WI38 (cell line): ENCODE results near the gene TTLL13.
A peak's percentile ranks its signal among the peaks of the same experiment; 100 is the strongest.

Source experiments
- H3K4me3 ChIP-seq: 2 replicates; pipeline ENCODE4 v1.5.1; 2011; ENCODE audit warnings: low read depth, mild to moderate bottlenecking, control low read depth, low read length
- CTCF ChIP-seq: IDR thresholded peaks from 2 replicates; pipeline ENCODE4 v1.5.1; 2012; ENCODE audit warnings: low read depth, mild to moderate bottlenecking, control low read depth, low read length

TTLL13 gene, protein sequence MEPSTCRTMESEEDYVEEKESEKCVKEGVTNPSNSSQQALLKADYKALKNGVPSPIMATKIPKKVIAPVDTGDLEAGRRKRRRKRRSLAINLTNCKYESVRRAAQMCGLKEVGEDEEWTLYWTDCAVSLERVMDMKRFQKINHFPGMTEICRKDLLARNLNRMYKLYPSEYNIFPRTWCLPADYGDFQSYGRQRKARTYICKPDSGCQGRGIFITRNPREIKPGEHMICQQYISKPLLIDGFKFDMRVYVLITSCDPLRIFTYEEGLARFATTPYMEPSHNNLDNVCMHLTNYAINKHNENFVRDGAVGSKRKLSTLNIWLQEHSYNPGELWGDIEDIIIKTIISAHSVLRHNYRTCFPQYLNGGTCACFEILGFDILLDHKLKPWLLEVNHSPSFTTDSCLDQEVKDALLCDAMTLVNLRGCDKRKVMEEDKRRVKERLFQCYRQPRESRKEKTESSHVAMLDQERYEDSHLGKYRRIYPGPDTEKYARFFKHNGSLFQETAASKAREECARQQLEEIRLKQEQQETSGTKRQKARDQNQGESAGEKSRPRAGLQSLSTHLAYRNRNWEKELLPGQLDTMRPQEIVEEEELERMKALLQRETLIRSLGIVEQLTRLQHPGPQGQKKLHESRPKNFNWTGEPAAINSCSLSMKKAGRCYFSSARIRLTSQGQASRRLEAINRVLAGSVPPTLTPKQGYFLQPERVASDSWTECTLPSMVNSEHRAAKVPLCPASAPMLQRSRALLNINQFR

DNA sequence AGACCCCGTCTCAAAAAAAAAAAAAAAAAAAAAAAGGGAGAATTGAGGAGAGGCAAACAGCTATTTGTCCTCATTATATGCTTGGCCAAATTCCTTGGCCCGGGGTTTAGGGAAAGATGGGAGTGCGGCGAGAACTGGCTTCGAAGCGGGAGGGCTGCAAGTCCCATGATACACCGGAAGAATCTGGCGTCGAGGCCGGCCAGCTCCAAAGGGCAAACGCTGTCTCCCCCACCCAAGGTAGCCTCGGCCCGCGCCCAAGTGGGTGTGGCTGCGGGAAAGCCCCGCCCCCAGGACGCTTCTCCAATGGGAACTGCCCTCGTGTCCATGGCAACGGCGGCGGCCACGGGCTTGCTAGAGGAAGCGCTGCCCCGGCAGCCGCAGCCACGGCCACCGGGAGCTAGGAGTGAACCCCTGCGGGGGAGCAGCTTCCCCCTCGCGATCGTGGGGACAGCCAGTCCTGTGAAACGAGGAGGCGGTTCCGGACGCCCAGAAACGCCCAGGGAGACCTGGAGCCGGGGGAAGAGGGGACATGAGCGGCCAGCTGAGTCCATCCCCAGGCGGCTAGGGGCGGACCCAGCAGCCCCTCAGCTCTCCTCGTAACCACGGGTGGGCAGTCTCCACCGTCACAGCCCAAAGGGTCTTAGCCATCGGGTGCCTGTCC, at the start of gene TTLL13:
Gene TTLL13 (plus strand): TSS at position 354 of the 661 bp plus-strand sequence. CDS start 1,075 bp downstream, outside the sequence.
- peak within 1 kb of the TSS; percentile 67 for H3K4me3 ChIP-seq
- no peak for TF ChIP-seq CTCF

- TF ChIP-seq CTCF = no peak
- peak overlapping the region; percentile 83 for H3K4me3 ChIP-seq
Observed at GRCh38 chr15:90200534-90201129, 48.7 kb upstream of the TTLL13 start.

DNA sequence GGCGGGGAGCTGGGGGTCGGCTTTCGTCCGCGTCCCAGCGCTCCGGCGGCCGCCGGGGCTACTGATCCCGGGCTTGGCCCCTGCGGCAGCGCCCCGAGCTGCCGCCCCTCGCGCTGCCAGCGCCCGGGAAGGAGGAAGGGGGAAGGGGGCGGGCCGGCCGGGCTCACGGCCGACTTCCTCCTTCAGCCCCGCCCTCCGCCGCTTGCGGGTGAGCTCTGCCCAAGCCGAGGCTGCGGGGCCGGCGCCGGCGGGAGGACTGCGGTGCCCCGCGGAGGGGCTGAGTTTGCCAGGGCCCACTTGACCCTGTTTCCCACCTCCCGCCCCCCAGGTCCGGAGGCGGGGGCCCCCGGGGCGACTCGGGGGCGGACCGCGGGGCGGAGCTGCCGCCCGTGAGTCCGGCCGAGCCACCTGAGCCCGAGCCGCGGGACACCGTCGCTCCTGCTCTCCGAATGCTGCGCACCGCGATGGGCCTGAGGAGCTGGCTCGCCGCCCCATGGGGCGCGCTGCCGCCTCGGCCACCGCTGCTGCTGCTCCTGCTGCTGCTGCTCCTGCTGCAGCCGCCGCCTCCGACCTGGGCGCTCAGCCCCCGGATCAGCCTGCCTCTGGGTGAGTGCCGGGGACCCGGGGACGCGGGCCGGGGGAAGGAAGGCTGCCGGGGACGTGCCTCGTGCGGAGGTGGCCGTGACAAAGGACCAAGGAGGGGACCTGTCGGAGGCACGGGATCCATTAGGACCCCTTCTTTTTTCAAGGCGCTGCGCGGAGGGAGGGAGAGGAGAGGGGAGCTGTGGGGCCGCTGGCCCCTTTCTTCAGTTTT, 48.0 kb upstream of the TTLL13 start, which contains the start of gene SEMA4B:
Gene SEMA4B (plus strand): TSS at position 201 of the 814 bp plus-strand sequence. CDS start 249 bp downstream, at position 450.
- peak within 1 kb of the TSS; percentile 83 for H3K4me3 ChIP-seq
- no peak for TF ChIP-seq CTCF

DNA sequence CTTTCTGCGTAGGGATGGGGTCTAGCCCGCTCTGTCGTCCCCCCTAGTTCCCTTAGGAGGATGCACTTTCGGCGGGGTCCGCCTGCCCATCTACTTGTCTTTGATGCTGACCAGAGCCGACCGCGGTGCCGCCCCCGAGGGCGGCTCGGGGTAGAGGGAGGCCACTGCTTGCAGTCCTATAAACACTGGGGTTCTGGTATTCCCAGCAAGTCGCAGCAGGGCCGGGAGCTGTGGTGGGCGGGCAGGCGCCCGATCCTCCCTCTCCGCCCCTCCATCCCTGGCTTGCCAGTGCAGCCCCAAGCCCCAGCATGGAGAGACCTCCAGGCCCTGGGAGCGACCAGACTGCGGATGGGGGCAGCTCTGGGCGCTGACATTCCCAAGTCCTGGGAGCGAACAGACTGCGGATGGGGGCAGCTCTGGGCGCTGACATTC, 47.4 kb upstream of the TTLL13 start:
- TF ChIP-seq CTCF = no peak
- H3K4me3 ChIP-seq = peak overlapping the region; percentile 83

GRCh38 chr15:90202929-90203328, 46.4 kb upstream of the TTLL13 start:
- no peak overlapping the region for H3K4me3 ChIP-seq
- no peak for TF ChIP-seq CTCF

- TF ChIP-seq CTCF = no peak
- H3K4me3 ChIP-seq = no peak overlapping the region
Observed at GRCh38 chr15:90203473-90203872, 45.9 kb upstream of the TTLL13 start.
